ENCODE data around the gene DGKE. TPM values are rescaled to one million over a fixed set of nuclear protein-coding genes. Genes with fewer than 3 reads are reported as not detected.

Gene DGKE
- total RNA-seq, 2 experiments from 2014 or later = 34.2 to 35.7 TPM

- H3K36me3 Mint-ChIP-seq (ENCODE audit: low read depth) = peaks cover 9% of the 10 kb centered on the region
- H3K27ac Mint-ChIP-seq = no peak overlapping the region
- DNase-seq = no peak
- ChIA-PET POLR2A (interaction anchor here (0.8 to 1.2 kb wide), 3 partner anchors 15 to 91 kb away, joined by 3 to 9 read pairs (median 3); partner anchors contain the start of gene DGKE), CTCF (interaction anchor here (0.6 to 5.0 kb wide), 32 partner anchors 8 to 189 kb away, joined by 3 to 91 read pairs (median 4); partner anchors contain the start of genes COIL and SCPEP1)
- no peak overlapping the region for H3K4me3 Mint-ChIP-seq
- H3K4me1 Mint-ChIP-seq = peaks cover 11% of the 10 kb centered on the region
- no peaks in the 10 kb centered on the region for H3K9me3 Mint-ChIP-seq
- no peaks in the 10 kb centered on the region for H3K27me3 Mint-ChIP-seq
Observed at GRCh38 chr17:56820207-56820606, 13.7 kb upstream of the DGKE start.

- H3K9me3 Mint-ChIP-seq = no peaks in the 10 kb centered on the region
- POLR2A ChIA-PET = interaction anchor here (0.7 to 1.3 kb wide), 2 partner anchors 12 to 290 kb away, joined by 3 to 4 read pairs; partner anchors contain the start of genes C17orf67 and DGKE
- DNase-seq = no peak
- H3K4me3 Mint-ChIP-seq = no peak overlapping the region
- H3K36me3 Mint-ChIP-seq (ENCODE audit: low read depth) = peaks cover 9% of the 10 kb centered on the region
- H3K27ac Mint-ChIP-seq = no peak overlapping the region
- H3K4me1 Mint-ChIP-seq = peaks cover 11% of the 10 kb centered on the region
- no peaks in the 10 kb centered on the region for H3K27me3 Mint-ChIP-seq
- CTCF ChIA-PET = interaction anchor here (1.4 to 1.6 kb wide), 2 partner anchors 42 to 117 kb away, joined by 5 to 6 read pairs; no protein-coding TSS in a partner anchor
Observed at GRCh38 chr17:56821847-56822534, 12.0 kb upstream of the DGKE start.

GRCh38 chr17:56822725-56823124 is 11.2 kb upstream of the DGKE start:
- peaks cover 9% of the 10 kb centered on the region for H3K36me3 Mint-ChIP-seq (ENCODE audit: low read depth)
- POLR2A ChIA-PET = interaction anchor here (0.7 to 2.5 kb wide), 2 partner anchors 11 to 291 kb away, joined by 3 to 14 read pairs; partner anchors contain the start of genes C17orf67 and DGKE

GRCh38 chr17:56823848-56824247 is 10.1 kb upstream of the DGKE start:
- H3K4me1 Mint-ChIP-seq = peaks cover 11% of the 10 kb centered on the region
- no peak for DNase-seq
- ChIA-PET POLR2A (interaction anchor here (2.5 kb wide), 1 partner anchor 10 kb away, joined by 14 read pairs; the partner anchor contains the start of genes C17orf67 and DGKE), CTCF (interaction anchor here (1.1 to 1.2 kb wide), 2 partner anchors 113 to 116 kb away, joined by 3 read pairs; no protein-coding TSS in a partner anchor)
- no peaks in the 10 kb centered on the region for H3K9me3 Mint-ChIP-seq
- peaks cover 11% of the 10 kb centered on the region for H3K36me3 Mint-ChIP-seq (ENCODE audit: low read depth)
- no peak overlapping the region for H3K4me3 Mint-ChIP-seq
- no peaks in the 10 kb centered on the region for H3K27me3 Mint-ChIP-seq
- H3K27ac Mint-ChIP-seq = no peak overlapping the region

More at GRCh38 chr17:56822725-56823124, 11.2 kb upstream of the DGKE start:
- no peak for DNase-seq
- Mint-ChIP-seq H3K27me3 (no peaks in the 10 kb centered on the region), H3K4me1 (peaks cover 11% of the 10 kb centered on the region), H3K27ac (no peak overlapping the region), H3K4me3 (no peak overlapping the region), H3K9me3 (no peaks in the 10 kb centered on the region)
- CTCF ChIA-PET = interaction anchor here (1.2 to 1.6 kb wide), 3 partner anchors 43 to 117 kb away, joined by 3 to 6 read pairs (median 5); no protein-coding TSS in a partner anchor

- Mint-ChIP-seq H3K4me3 (no peak overlapping the region), H3K27ac (no peak overlapping the region), H3K36me3 (ENCODE audit: low read depth) (peaks cover 16% of the 10 kb centered on the region), H3K27me3 (no peaks in the 10 kb centered on the region), H3K4me1 (peaks cover 9% of the 10 kb centered on the region), H3K9me3 (no peaks in the 10 kb centered on the region)
- ChIA-PET CTCF (no interaction called here), POLR2A (interaction anchor here (2.5 kb wide), 1 partner anchor 9 kb away, joined by 14 read pairs; the partner anchor contains the start of genes C17orf67 and DGKE)
- DNase-seq = no peak
Observed at GRCh38 chr17:56824503-56824902, 9.4 kb upstream of the DGKE start.

GRCh38 chr17:56826611-56827414 is 7.1 kb upstream of the DGKE start:
- POLR2A ChIA-PET = interaction anchor here (1.1 kb wide), 1 partner anchor 8 kb away, joined by 3 read pairs; no protein-coding TSS in a partner anchor

GRCh38 chr17:56830726-56831368 is 3.1 kb upstream of the DGKE start:
- Mint-ChIP-seq H3K9me3 (no peaks in the 10 kb centered on the region), H3K36me3 (ENCODE audit: low read depth) (peaks cover 46% of the 10 kb centered on the region), H3K4me1 (peaks cover 36% of the 10 kb centered on the region), H3K4me3 (no peak overlapping the region), H3K27ac (no peak overlapping the region), H3K27me3 (no peaks in the 10 kb centered on the region)
- CTCF ChIA-PET = no interaction called here
- DNase-seq = no peak
- POLR2A ChIA-PET = no interaction called here

More at GRCh38 chr17:56826611-56827414, 7.1 kb upstream of the DGKE start:
- Mint-ChIP-seq H3K9me3 (no peaks in the 10 kb centered on the region), H3K4me1 (peaks cover 18% of the 10 kb centered on the region), H3K36me3 (ENCODE audit: low read depth) (peaks cover 35% of the 10 kb centered on the region), H3K4me3 (no peak overlapping the region), H3K27ac (no peak overlapping the region), H3K27me3 (no peaks in the 10 kb centered on the region)
- CTCF ChIA-PET = no interaction called here
- no peak for DNase-seq

GRCh38 chr17:56831369-56832095 is 2.4 kb upstream of the DGKE start:
- DNase-seq = no peak
- H3K4me3 Mint-ChIP-seq = peak overlapping the region; percentile 21
- H3K9me3 Mint-ChIP-seq = no peaks in the 10 kb centered on the region
- H3K4me1 Mint-ChIP-seq = peaks cover 41% of the 10 kb centered on the region
- peaks cover 50% of the 10 kb centered on the region for H3K36me3 Mint-ChIP-seq (ENCODE audit: low read depth)
- H3K27me3 Mint-ChIP-seq = no peaks in the 10 kb centered on the region
- CTCF ChIA-PET = interaction anchor here (1.1 to 1.9 kb wide), 2 partner anchors 12 to 105 kb away, joined by 3 to 15 read pairs; no protein-coding TSS in a partner anchor
- POLR2A ChIA-PET = interaction anchor here (3.4 kb wide), 1 partner anchor 8 kb away, joined by 14 read pairs; no protein-coding TSS in a partner anchor
- H3K27ac Mint-ChIP-seq = peak overlapping the region; percentile 32

GRCh38 chr17:56832446-56832845 is 1.5 kb upstream of the DGKE start:
- POLR2A ChIA-PET = interaction anchor here (1.0 to 3.4 kb wide), 5 partner anchors 9 to 146 kb away, joined by 3 to 14 read pairs (median 12); partner anchors contain the start of gene SCPEP1

GRCh38 chr17:56833057-56833808 is 718 bp upstream of the DGKE start:
- Mint-ChIP-seq H3K9me3 (no peaks in the 10 kb centered on the region), H3K36me3 (ENCODE audit: low read depth) (peaks cover 65% of the 10 kb centered on the region), H3K4me3 (peak overlapping the region; percentile 83), H3K27ac (peak overlapping the region; percentile 88), H3K27me3 (no peaks in the 10 kb centered on the region), H3K4me1 (peaks cover 58% of the 10 kb centered on the region)
- DNase-seq = peak; percentile 76
- ChIA-PET CTCF (interaction anchor here (1.2 to 2.1 kb wide), 6 partner anchors 12 to 128 kb away, joined by 3 to 15 read pairs (median 4); partner anchors contain the start of gene COIL), POLR2A (interaction anchor here (1.0 to 3.4 kb wide), 7 partner anchors 9 to 145 kb away, joined by 3 to 14 read pairs (median 10); partner anchors contain the start of gene SCPEP1)

More at GRCh38 chr17:56832446-56832845, 1.5 kb upstream of the DGKE start:
- DNase-seq = no peak
- Mint-ChIP-seq H3K9me3 (no peaks in the 10 kb centered on the region), H3K27ac (peak overlapping the region; percentile 88), H3K4me1 (peaks cover 50% of the 10 kb centered on the region), H3K27me3 (no peaks in the 10 kb centered on the region), H3K36me3 (ENCODE audit: low read depth) (peaks cover 58% of the 10 kb centered on the region), H3K4me3 (peak overlapping the region; percentile 83)
- CTCF ChIA-PET = interaction anchor here (1.1 to 1.9 kb wide), 4 partner anchors 13 to 107 kb away, joined by 3 to 15 read pairs (median 4); no protein-coding TSS in a partner anchor

Measured in activated CD4-positive, alpha-beta memory T cell treated with anti-CD3 and anti-CD28 coated beads, Interleukin-2, amount 10 ng/mL, durations not matched to agents 7 days and 5 days (primary cell).